GM12864 (cell line): ENCODE data around the gene UBE4B.
"Not testable (repeated sequence)": the region's sequence is repeated elsewhere in the genome, so short reads cannot be mapped to it uniquely, and the experiment has no call there.

ENCODE experiments used
- DNase-seq: peaks from one replicate; pipeline ENCODE4 v3.0.0-alpha.2; 2011; ENCODE audit warnings: low read depth
- H3K4me3 ChIP-seq: 2 replicates; pipeline ENCODE4 v1.5.1; 2011; ENCODE audit warnings: mild to moderate bottlenecking, low read depth, low read length, control low read depth
- CTCF ChIP-seq: IDR thresholded peaks from 2 replicates; pipeline ENCODE4 v1.5.1; 2011; ENCODE audit warnings: low read depth, mild to moderate bottlenecking, moderate library complexity, low read length, control low read depth, inconsistent platforms; ENCODE audit errors: missing control alignments

The UBE4B gene

DNA sequence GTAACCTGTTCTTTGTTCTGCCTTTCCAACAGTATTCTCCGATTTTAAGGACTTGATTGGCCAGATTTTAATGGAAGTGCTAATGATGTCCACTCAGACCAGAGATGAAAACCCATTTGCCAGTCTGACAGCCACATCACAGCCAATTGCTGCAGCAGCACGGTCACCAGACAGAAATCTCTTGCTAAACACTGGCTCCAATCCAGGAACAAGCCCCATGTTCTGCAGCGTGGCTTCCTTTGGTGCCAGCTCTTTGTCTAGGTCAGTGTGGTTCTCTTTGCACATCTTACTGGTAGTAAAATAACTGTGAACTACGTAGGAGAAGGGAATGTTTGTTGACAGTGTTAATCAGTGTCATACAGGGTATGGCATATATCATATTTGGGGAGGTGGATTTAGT, 72.7 kb downstream of the UBE4B start:
- H3K4me3 ChIP-seq = no peak overlapping the region
- TF ChIP-seq CTCF = no peak
- DNase-seq = no peak

- DNase-seq = no peak
- TF ChIP-seq CTCF = no peak
- no peak overlapping the region for H3K4me3 ChIP-seq
Observed at GRCh38 chr1:10106241-10106640, 73.5 kb downstream of the UBE4B start.

- DNase-seq = no peak
- TF ChIP-seq CTCF = no peak
- no peak overlapping the region for H3K4me3 ChIP-seq
Observed at GRCh38 chr1:10106756-10107475, 74.2 kb downstream of the UBE4B start.

- H3K4me3 ChIP-seq, DNase-seq: not testable (repeated sequence)
Observed at GRCh38 chr1:10107476-10107847, 74.7 kb downstream of the UBE4B start.

GRCh38 chr1:10108134-10108663, 75.4 kb downstream of the UBE4B start:
- no peak overlapping the region for H3K4me3 ChIP-seq
- DNase-seq = no peak
- TF ChIP-seq CTCF = no peak

- H3K4me3 ChIP-seq = no peak overlapping the region
- no peak for DNase-seq
- no peak for TF ChIP-seq CTCF
Observed at GRCh38 chr1:10108948-10109708, 76.4 kb downstream of the UBE4B start.

GRCh38 chr1:10113501-10113900, 80.7 kb downstream of the UBE4B start:
- no peak for DNase-seq
- no peak for TF ChIP-seq CTCF
- H3K4me3 ChIP-seq = no peak overlapping the region
